ENCODE data around the gene IL17C.

IL17C gene

DNA sequence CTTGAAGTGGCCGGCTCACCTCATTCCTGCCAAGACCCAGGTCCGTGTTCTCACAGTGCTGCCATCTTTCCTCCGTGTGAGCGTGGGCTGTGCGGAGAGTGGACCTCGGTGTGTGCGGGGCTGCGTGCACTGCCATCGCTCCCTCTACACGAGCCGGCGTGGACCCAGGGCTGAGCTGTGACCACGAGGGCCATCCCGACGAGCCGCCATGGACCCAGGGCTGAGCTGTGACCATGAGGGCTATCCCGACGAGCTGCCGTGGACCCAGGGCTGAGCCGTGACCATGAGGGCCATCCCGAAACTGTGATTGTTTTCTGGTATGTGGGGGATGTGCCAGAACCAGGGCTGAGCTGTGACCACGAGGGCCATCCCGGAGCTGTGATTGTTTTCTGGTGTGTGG, 33.4 kb downstream of the IL17C start:
- peaks cover 5% of the 10 kb centered on the region for H3K4me1 ChIP-seq (ENCODE audit: control insufficient read depth, insufficient read depth, low read length)
- WGBS, 2 experiments = 95 to 96% methylated on average over 23 of the region's 23 CpGs
- no peaks in the 10 kb centered on the region for H3K36me3 ChIP-seq (ENCODE audit: control insufficient read depth, insufficient read depth, low read length)
- no peaks in the 10 kb centered on the region for H3K27me3 ChIP-seq (ENCODE audit: control insufficient read depth, insufficient read depth, low read length, poor library complexity, severe bottlenecking)
- H3K27ac ChIP-seq (ENCODE audit: insufficient read depth, low read depth, low read length, poor library complexity, severe bottlenecking) = no peak overlapping the region
- H3K4me3 ChIP-seq (ENCODE audit: insufficient read depth, low read depth, low read length) = no peak overlapping the region
- no peaks in the 10 kb centered on the region for H3K9me3 ChIP-seq (ENCODE audit: control insufficient read depth, low read length)

DNA sequence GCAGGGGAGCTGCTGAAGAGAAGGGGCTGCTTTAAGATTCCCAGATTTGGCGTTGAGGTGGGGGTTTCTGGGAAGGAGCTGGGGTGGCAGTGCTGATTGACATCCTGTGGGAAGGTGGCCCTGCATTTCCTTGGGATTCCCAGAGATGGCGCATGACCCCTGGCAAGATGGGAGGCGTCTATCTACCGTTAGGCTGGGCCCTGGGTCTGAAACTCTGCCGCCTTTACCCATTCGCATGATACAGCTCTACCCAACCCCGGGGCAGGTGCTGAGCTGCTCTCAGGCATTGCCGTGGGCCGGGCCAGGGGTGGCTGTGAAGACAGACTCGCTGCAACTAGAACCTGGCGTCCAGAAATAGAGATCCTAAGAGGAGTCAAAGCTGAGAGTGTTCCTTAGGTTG, 34.4 kb downstream of the IL17C start:
- WGBS, 2 experiments = 31 to 32% methylated on average over 11 of the region's 11 CpGs
- no peak overlapping the region for H3K4me3 ChIP-seq (ENCODE audit: insufficient read depth, low read depth, low read length)

DNA sequence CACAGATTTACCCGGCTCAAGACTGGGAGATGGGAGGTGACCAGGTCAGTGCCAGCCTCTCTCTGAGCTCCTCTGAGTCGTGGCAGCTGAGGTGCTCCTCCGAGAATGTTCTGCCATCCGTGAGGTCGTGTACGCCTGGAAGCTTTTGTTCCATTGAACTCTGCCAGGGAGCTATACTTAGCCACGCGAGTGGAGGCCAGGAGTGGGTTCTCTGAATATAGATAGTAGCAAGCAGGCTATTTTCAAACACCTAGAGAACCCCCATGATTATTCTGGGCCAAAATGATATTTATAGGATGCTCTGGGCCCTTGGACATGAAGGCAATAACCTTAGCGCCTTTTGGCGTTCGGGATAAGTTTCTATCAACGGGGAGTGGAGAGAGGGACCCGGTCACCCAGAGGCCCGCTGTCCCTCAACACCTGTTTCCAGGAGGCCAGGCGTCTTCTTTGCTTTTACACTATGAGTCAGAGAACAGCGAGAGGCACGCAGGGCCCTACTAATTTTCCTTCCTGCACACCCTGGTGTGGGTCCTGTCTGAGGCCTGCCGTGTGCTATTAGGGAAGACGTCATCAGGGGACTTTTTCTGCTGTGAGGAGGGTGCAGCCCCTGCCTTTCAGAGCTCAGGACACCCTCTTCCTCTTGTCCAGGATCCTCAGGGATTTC, 35.5 kb downstream of the IL17C start:
- Histone ChIP-seq H3K27me3 (ENCODE audit: control insufficient read depth, insufficient read depth, low read length, poor library complexity, severe bottlenecking) (no peaks in the 10 kb centered on the region), H3K4me1 (ENCODE audit: control insufficient read depth, insufficient read depth, low read length) (peaks cover 5% of the 10 kb centered on the region), H3K27ac (ENCODE audit: insufficient read depth, low read depth, low read length, poor library complexity, severe bottlenecking) (no peak overlapping the region), H3K9me3 (ENCODE audit: control insufficient read depth, low read length) (no peaks in the 10 kb centered on the region), H3K36me3 (ENCODE audit: control insufficient read depth, insufficient read depth, low read length) (no peaks in the 10 kb centered on the region), H3K4me3 (ENCODE audit: insufficient read depth, low read depth, low read length) (no peak overlapping the region)
- 92 to 96% methylated on average over 19 of the region's 19 CpGs for WGBS, 2 experiments

More for the DNA sequence above, 34.4 kb downstream of the IL17C start:
- H3K36me3 ChIP-seq (ENCODE audit: control insufficient read depth, insufficient read depth, low read length) = no peaks in the 10 kb centered on the region
- no peaks in the 10 kb centered on the region for H3K9me3 ChIP-seq (ENCODE audit: control insufficient read depth, low read length)
- H3K4me1 ChIP-seq (ENCODE audit: control insufficient read depth, insufficient read depth, low read length) = peaks cover 5% of the 10 kb centered on the region
- no peak overlapping the region for H3K27ac ChIP-seq (ENCODE audit: insufficient read depth, low read depth, low read length, poor library complexity, severe bottlenecking)
- H3K27me3 ChIP-seq (ENCODE audit: control insufficient read depth, insufficient read depth, low read length, poor library complexity, severe bottlenecking) = no peaks in the 10 kb centered on the region

DNA sequence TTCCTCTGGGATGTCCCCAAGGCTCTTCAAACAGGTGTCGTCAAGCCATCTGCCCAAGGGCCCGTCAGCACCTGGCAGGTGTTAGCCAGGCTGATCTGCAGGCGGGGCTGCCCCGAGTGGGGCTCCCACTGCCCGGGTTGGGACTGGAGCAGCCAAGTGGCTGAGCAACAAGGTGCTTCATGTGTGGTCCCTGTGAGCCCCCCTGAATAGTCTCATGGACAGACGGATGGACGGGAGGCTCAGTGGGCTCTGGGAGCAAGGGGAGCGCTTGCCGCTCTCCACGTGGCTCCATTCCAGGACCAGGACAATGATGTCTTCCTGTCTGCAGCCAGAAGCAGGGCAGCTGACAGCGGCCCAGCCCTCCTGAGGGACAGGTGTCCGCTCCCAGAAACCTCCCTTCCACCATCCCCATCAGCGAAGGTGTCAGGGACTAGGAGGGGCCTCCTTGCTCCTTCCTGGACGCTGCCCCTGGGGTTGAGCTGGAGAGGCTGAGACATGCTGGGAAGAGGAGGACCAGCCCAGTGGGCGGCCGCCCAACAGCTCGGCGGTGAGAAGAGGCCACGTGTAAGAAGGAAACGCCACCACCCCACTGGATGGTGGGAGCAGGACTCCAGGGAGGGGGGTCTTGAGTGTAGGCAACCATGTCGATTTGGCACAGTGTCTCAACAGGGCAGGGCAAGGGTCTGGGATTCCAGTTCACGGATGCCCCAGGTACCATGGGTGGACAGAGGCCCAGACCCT, 38.3 kb downstream of the IL17C start:
- no peaks in the 10 kb centered on the region for H3K9me3 ChIP-seq (ENCODE audit: control insufficient read depth, low read length)
- H3K4me3 ChIP-seq (ENCODE audit: insufficient read depth, low read depth, low read length) = no peak overlapping the region
- H3K4me1 ChIP-seq (ENCODE audit: control insufficient read depth, insufficient read depth, low read length) = peaks cover 5% of the 10 kb centered on the region
- H3K27ac ChIP-seq (ENCODE audit: insufficient read depth, low read depth, low read length, poor library complexity, severe bottlenecking) = no peak overlapping the region
- H3K36me3 ChIP-seq (ENCODE audit: control insufficient read depth, insufficient read depth, low read length) = no peaks in the 10 kb centered on the region
- no peaks in the 10 kb centered on the region for H3K27me3 ChIP-seq (ENCODE audit: control insufficient read depth, insufficient read depth, low read length, poor library complexity, severe bottlenecking)
- WGBS, 2 experiments = 91 to 96% methylated on average over 22 of the region's 22 CpGs

GRCh38 chr16:88677721-88678120, 39.3 kb downstream of the IL17C start:
- 85 to 88% methylated on average over 12 to 13 of the region's 13 CpGs for WGBS, 2 experiments
- Histone ChIP-seq H3K9me3 (ENCODE audit: control insufficient read depth, low read length) (no peaks in the 10 kb centered on the region), H3K36me3 (ENCODE audit: control insufficient read depth, insufficient read depth, low read length) (no peaks in the 10 kb centered on the region), H3K27me3 (ENCODE audit: control insufficient read depth, insufficient read depth, low read length, poor library complexity, severe bottlenecking) (no peaks in the 10 kb centered on the region), H3K4me1 (ENCODE audit: control insufficient read depth, insufficient read depth, low read length) (peaks cover under 1% of the 10 kb centered on the region), H3K27ac (ENCODE audit: insufficient read depth, low read depth, low read length, poor library complexity, severe bottlenecking) (no peak overlapping the region), H3K4me3 (ENCODE audit: insufficient read depth, low read depth, low read length) (no peak overlapping the region)

- Histone ChIP-seq H3K9me3 (ENCODE audit: control insufficient read depth, low read length) (no peaks in the 10 kb centered on the region), H3K27ac (ENCODE audit: insufficient read depth, low read depth, low read length, poor library complexity, severe bottlenecking) (no peak overlapping the region), H3K4me3 (ENCODE audit: insufficient read depth, low read depth, low read length) (no peak overlapping the region), H3K4me1 (ENCODE audit: control insufficient read depth, insufficient read depth, low read length) (no peaks in the 10 kb centered on the region), H3K36me3 (ENCODE audit: control insufficient read depth, insufficient read depth, low read length) (no peaks in the 10 kb centered on the region), H3K27me3 (ENCODE audit: control insufficient read depth, insufficient read depth, low read length, poor library complexity, severe bottlenecking) (no peaks in the 10 kb centered on the region)
- WGBS, 2 experiments = 82% methylated on average over 32 of the region's 32 CpGs
Measured at GRCh38 chr16:88678224-88678979, 40.0 kb downstream of the IL17C start.

GRCh38 chr16:88680554-88681083, 42.2 kb downstream of the IL17C start:
- no peaks in the 10 kb centered on the region for H3K4me1 ChIP-seq (ENCODE audit: control insufficient read depth, insufficient read depth, low read length)
- H3K27me3 ChIP-seq (ENCODE audit: control insufficient read depth, insufficient read depth, low read length, poor library complexity, severe bottlenecking) = peaks cover 22% of the 10 kb centered on the region
- no peaks in the 10 kb centered on the region for H3K36me3 ChIP-seq (ENCODE audit: control insufficient read depth, insufficient read depth, low read length)
- WGBS, 2 experiments = 91 to 93% methylated on average over 5 of the region's 5 CpGs
- H3K4me3 ChIP-seq (ENCODE audit: insufficient read depth, low read depth, low read length) = no peak overlapping the region
- no peak overlapping the region for H3K27ac ChIP-seq (ENCODE audit: insufficient read depth, low read depth, low read length, poor library complexity, severe bottlenecking)
- no peaks in the 10 kb centered on the region for H3K9me3 ChIP-seq (ENCODE audit: control insufficient read depth, low read length)

GRCh38 chr16:88681084-88681680, 42.8 kb downstream of the IL17C start:
- Histone ChIP-seq H3K36me3 (ENCODE audit: control insufficient read depth, insufficient read depth, low read length) (no peaks in the 10 kb centered on the region), H3K4me1 (ENCODE audit: control insufficient read depth, insufficient read depth, low read length) (no peaks in the 10 kb centered on the region), H3K27ac (ENCODE audit: insufficient read depth, low read depth, low read length, poor library complexity, severe bottlenecking) (no peak overlapping the region), H3K9me3 (ENCODE audit: control insufficient read depth, low read length) (no peaks in the 10 kb centered on the region), H3K27me3 (ENCODE audit: control insufficient read depth, insufficient read depth, low read length, poor library complexity, severe bottlenecking) (peaks cover 28% of the 10 kb centered on the region), H3K4me3 (ENCODE audit: insufficient read depth, low read depth, low read length) (no peak overlapping the region)
- 83% methylated on average over 31 of the region's 31 CpGs for WGBS, 2 experiments

DNA sequence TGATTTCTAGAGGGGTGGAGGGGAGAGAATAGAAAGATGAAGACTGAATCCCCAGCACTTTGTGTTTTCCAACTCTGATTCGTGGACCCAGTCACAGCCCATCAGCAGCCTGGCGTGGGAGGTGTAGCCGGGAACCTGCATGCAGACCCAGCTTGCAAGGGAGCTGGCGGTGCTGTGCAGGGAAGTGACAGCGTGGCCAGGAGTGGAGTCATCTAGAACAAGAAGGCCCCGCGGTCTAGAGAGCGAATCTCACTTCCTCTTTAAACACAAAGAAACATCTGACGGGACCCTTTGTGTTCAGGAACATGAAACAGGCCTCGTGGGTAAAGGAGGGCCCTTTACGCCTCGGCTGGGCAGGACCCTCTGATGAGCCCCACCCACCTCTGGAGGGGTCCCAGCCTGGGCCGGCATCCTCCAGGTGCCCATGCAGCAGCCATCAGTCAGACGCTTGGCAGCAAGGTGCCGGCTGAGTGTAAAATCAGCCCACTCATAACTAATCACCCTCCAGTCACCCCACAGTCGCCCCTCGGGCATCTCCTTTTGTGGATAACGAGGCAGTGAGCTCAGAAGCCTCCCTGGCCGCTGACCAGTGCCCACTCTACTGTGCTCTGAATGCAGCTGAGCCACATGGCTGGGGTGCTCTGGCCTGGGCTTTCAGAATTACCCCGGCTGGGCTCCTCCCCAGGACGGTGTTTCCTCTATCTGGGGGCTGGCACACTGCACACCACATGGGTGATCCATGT, 43.5 kb downstream of the IL17C start:
- Histone ChIP-seq H3K36me3 (ENCODE audit: control insufficient read depth, insufficient read depth, low read length) (no peaks in the 10 kb centered on the region), H3K27ac (ENCODE audit: insufficient read depth, low read depth, low read length, poor library complexity, severe bottlenecking) (no peak overlapping the region), H3K9me3 (ENCODE audit: control insufficient read depth, low read length) (no peaks in the 10 kb centered on the region), H3K27me3 (ENCODE audit: control insufficient read depth, insufficient read depth, low read length, poor library complexity, severe bottlenecking) (peaks cover 35% of the 10 kb centered on the region), H3K4me1 (ENCODE audit: control insufficient read depth, insufficient read depth, low read length) (no peaks in the 10 kb centered on the region), H3K4me3 (ENCODE audit: insufficient read depth, low read depth, low read length) (no peak overlapping the region)
- 80 to 86% methylated on average over 21 of the region's 21 CpGs for WGBS, 2 experiments

Data from ectodermal cell (in vitro differentiated cells).